ENCODE results near the gene MLF2. TPM values are rescaled to one million over a fixed set of nuclear protein-coding genes. Genes with fewer than 3 reads are reported as not detected.

MLF2 gene
- total and polyA plus RNA-seq, 2 of the 13 experiments (the other 11 are each of a cell fraction or from before 2014, with no cell fraction given), result 88.1 to 167 TPM

DNA sequence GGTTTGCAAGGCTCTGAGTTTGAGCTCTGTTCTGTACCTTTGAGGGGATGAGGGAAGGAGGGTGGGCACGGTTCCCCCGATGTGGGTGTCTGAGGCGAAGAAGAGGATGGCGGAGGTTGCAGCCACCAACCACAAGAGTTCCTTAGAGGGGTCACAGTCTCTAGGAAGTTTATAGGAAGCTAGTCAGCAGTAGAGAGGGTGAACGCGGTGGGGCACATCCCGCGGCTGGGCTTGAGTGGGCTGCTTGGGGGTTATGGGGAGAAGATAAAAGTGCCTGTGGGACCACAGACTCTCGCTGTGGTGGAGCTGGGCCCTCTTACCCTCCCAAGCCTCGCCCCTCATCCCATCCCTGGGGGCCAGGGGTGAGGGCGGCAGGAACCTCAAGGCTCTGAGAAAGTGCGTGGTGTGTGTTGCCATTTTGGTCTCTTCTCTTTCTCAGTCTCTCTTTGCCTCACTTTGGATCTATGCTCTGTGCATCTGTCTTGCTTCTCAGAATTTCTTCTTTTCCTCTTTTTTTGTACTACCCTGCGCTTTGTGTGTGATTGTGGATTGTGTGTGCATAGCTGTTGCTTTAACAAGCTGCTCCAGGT is 39.1 kb upstream of the MLF2 start (continued):
- TF ChIP-seq, protein P1, sequence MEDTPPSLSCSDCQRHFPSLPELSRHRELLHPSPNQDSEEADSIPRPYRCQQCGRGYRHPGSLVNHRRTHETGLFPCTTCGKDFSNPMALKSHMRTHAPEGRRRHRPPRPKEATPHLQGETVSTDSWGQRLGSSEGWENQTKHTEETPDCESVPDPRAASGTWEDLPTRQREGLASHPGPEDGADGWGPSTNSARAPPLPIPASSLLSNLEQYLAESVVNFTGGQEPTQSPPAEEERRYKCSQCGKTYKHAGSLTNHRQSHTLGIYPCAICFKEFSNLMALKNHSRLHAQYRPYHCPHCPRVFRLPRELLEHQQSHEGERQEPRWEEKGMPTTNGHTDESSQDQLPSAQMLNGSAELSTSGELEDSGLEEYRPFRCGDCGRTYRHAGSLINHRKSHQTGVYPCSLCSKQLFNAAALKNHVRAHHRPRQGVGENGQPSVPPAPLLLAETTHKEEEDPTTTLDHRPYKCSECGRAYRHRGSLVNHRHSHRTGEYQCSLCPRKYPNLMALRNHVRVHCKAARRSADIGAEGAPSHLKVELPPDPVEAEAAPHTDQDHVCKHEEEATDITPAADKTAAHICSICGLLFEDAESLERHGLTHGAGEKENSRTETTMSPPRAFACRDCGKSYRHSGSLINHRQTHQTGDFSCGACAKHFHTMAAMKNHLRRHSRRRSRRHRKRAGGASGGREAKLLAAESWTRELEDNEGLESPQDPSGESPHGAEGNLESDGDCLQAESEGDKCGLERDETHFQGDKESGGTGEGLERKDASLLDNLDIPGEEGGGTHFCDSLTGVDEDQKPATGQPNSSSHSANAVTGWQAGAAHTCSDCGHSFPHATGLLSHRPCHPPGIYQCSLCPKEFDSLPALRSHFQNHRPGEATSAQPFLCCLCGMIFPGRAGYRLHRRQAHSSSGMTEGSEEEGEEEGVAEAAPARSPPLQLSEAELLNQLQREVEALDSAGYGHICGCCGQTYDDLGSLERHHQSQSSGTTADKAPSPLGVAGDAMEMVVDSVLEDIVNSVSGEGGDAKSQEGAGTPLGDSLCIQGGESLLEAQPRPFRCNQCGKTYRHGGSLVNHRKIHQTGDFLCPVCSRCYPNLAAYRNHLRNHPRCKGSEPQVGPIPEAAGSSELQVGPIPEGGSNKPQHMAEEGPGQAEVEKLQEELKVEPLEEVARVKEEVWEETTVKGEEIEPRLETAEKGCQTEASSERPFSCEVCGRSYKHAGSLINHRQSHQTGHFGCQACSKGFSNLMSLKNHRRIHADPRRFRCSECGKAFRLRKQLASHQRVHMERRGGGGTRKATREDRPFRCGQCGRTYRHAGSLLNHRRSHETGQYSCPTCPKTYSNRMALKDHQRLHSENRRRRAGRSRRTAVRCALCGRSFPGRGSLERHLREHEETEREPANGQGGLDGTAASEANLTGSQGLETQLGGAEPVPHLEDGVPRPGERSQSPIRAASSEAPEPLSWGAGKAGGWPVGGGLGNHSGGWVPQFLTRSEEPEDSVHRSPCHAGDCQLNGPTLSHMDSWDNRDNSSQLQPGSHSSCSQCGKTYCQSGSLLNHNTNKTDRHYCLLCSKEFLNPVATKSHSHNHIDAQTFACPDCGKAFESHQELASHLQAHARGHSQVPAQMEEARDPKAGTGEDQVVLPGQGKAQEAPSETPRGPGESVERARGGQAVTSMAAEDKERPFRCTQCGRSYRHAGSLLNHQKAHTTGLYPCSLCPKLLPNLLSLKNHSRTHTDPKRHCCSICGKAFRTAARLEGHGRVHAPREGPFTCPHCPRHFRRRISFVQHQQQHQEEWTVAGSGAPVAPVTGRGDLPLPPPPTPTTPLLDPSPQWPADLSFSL (CRISPR knock-in tag; IDR thresholded peaks at IDR 0.05), result peak; percentile 75; the same call in 1 of the 2 replicates
- TF ChIP-seq RBAK (CRISPR knock-in tag; IDR thresholded peaks at IDR 0.05), result 0 out of 2 replicates have a peak, but pooled peaks have one; percentile 20
- no peak for TF ChIP-seq ZNF572 (CRISPR knock-in tag; IDR thresholded peaks at IDR 0.05)
- TF ChIP-seq ZNF550 (CRISPR knock-in tag; IDR thresholded peaks at IDR 0.05; ENCODE audit: borderline replicate concordance), result no peak
- 0 out of 2 replicates have a peak, but pooled peaks have one; percentile 4 for TF ChIP-seq ZNF296 (CRISPR knock-in tag; conservative IDR thresholded peaks at IDR 0.05)
- 0 out of 2 replicates have a peak, but pooled peaks have one; percentile 0 for TF ChIP-seq ZNF230 (CRISPR knock-in tag; IDR thresholded peaks at IDR 0.05)
- no peak for TF ChIP-seq RXRB (CRISPR knock-in tag; IDR thresholded peaks at IDR 0.05; ENCODE audit: borderline replicate concordance)
